ENCODE data around the gene TPRA1. TPM values are rescaled to one million over a fixed set of nuclear protein-coding genes. Genes with fewer than 3 reads are reported as not detected.

Gene TPRA1
- total and polyA plus RNA-seq, 2 experiments from 2014 or later: 16.7 to 30.4 TPM

DNA sequence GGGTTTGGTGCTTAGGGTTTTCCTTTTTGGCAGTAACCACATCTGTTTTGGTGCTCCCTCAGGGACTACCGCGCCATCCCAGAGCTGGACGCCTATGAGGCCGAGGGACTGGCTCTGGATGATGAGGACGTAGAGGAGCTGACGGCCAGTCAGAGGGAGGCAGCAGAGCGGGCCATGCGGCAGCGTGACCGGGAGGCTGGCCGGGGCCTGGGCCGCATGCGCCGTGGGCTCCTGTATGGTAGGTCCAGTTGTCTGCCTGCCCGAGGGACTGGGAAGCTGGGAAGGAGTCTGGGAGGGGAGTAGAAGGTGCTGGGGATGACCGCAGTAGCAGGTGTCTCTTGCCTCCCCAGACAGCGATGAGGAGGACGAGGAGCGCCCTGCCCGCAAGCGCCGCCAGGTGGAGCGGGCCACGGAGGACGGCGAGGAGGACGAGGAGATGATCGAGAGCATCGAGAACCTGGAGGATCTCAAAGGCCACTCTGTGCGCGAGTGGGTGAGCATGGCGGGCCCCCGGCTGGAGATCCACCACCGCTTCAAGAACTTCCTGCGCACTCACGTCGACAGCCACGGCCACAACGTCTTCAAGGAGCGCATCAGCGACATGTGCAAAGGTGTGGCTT is 14.1 kb upstream of the TPRA1 start (continued):
- TF ChIP-seq, protein P1, sequence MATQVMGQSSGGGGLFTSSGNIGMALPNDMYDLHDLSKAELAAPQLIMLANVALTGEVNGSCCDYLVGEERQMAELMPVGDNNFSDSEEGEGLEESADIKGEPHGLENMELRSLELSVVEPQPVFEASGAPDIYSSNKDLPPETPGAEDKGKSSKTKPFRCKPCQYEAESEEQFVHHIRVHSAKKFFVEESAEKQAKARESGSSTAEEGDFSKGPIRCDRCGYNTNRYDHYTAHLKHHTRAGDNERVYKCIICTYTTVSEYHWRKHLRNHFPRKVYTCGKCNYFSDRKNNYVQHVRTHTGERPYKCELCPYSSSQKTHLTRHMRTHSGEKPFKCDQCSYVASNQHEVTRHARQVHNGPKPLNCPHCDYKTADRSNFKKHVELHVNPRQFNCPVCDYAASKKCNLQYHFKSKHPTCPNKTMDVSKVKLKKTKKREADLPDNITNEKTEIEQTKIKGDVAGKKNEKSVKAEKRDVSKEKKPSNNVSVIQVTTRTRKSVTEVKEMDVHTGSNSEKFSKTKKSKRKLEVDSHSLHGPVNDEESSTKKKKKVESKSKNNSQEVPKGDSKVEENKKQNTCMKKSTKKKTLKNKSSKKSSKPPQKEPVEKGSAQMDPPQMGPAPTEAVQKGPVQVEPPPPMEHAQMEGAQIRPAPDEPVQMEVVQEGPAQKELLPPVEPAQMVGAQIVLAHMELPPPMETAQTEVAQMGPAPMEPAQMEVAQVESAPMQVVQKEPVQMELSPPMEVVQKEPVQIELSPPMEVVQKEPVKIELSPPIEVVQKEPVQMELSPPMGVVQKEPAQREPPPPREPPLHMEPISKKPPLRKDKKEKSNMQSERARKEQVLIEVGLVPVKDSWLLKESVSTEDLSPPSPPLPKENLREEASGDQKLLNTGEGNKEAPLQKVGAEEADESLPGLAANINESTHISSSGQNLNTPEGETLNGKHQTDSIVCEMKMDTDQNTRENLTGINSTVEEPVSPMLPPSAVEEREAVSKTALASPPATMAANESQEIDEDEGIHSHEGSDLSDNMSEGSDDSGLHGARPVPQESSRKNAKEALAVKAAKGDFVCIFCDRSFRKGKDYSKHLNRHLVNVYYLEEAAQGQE (IDR thresholded peaks at IDR 0.05; ENCODE audit: unreplicated experiment): no peak

DNA sequence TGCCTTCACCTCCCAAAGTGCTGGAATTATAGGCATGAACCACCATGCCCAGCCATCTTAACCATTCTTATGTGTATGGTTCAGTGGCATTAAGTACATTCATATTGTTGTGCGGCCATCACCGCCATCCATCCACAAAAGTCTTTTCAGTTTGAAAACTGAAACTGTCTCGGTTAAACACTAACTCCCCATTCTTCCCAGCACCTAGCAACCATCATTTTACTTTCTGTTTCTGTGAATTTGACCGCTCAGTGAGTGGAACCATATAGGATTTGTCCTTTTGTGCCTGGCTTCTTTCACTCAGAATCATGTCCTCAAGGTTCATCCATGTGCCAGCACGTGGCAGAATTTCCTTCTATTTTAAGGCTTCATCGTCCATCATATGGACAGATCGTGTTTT is 13.5 kb upstream of the TPRA1 start:
- H3K4me3 Mint-ChIP-seq: no peak overlapping the region
- no peak overlapping the region for H2AFZ ChIP-seq
- peaks cover 55% of the 10 kb centered on the region for H3K79me2 ChIP-seq (replicated peaks; ENCODE audit: insufficient read depth)
- peaks cover 19% of the 10 kb centered on the region; the same call in 2 of the 3 replicates for H3K4me1 Mint-ChIP-seq
- no peak for ATAC-seq
- H3K4me1 ChIP-seq (ENCODE audit: insufficient read depth): peaks cover 14% of the 10 kb centered on the region
- peaks cover 30% of the 10 kb centered on the region for H4K20me1 ChIP-seq (replicated peaks; ENCODE audit: insufficient read depth)
- H3K36me3 Mint-ChIP-seq (ENCODE audit: low read depth): peaks cover 98% of the 10 kb centered on the region
- no peaks in the 10 kb centered on the region for H3F3A ChIP-seq (replicated peaks; ENCODE audit: low read depth)
- no peak overlapping the region for H3K27ac Mint-ChIP-seq
- peaks cover 2% of the 10 kb centered on the region for H3K27me3 Mint-ChIP-seq (ENCODE audit: insufficient read depth, low read depth, poor library complexity)
- no peak overlapping the region for H3K4me2 ChIP-seq
- peaks cover 75% of the 10 kb centered on the region for H3K36me3 ChIP-seq (ENCODE audit: insufficient read depth)
- DNase-seq (ENCODE audit: low spot score): no peak
- no peaks in the 10 kb centered on the region for H3K27me3 ChIP-seq (ENCODE audit: insufficient read depth)
- no peak overlapping the region for H3K4me3 ChIP-seq
- no peak overlapping the region for H3K27ac ChIP-seq (ENCODE audit: low read depth)
- no peaks in the 10 kb centered on the region for H3K9me2 ChIP-seq (ENCODE audit: insufficient read depth)
- H3K9me3 Mint-ChIP-seq: no peaks in the 10 kb centered on the region
- TF ChIP-seq, protein P2, sequence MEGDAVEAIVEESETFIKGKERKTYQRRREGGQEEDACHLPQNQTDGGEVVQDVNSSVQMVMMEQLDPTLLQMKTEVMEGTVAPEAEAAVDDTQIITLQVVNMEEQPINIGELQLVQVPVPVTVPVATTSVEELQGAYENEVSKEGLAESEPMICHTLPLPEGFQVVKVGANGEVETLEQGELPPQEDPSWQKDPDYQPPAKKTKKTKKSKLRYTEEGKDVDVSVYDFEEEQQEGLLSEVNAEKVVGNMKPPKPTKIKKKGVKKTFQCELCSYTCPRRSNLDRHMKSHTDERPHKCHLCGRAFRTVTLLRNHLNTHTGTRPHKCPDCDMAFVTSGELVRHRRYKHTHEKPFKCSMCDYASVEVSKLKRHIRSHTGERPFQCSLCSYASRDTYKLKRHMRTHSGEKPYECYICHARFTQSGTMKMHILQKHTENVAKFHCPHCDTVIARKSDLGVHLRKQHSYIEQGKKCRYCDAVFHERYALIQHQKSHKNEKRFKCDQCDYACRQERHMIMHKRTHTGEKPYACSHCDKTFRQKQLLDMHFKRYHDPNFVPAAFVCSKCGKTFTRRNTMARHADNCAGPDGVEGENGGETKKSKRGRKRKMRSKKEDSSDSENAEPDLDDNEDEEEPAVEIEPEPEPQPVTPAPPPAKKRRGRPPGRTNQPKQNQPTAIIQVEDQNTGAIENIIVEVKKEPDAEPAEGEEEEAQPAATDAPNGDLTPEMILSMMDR (conservative IDR thresholded peaks at IDR 0.05; ENCODE audit: low read depth in 2 of 2): no peak
- TF ChIP-seq, protein P3, sequence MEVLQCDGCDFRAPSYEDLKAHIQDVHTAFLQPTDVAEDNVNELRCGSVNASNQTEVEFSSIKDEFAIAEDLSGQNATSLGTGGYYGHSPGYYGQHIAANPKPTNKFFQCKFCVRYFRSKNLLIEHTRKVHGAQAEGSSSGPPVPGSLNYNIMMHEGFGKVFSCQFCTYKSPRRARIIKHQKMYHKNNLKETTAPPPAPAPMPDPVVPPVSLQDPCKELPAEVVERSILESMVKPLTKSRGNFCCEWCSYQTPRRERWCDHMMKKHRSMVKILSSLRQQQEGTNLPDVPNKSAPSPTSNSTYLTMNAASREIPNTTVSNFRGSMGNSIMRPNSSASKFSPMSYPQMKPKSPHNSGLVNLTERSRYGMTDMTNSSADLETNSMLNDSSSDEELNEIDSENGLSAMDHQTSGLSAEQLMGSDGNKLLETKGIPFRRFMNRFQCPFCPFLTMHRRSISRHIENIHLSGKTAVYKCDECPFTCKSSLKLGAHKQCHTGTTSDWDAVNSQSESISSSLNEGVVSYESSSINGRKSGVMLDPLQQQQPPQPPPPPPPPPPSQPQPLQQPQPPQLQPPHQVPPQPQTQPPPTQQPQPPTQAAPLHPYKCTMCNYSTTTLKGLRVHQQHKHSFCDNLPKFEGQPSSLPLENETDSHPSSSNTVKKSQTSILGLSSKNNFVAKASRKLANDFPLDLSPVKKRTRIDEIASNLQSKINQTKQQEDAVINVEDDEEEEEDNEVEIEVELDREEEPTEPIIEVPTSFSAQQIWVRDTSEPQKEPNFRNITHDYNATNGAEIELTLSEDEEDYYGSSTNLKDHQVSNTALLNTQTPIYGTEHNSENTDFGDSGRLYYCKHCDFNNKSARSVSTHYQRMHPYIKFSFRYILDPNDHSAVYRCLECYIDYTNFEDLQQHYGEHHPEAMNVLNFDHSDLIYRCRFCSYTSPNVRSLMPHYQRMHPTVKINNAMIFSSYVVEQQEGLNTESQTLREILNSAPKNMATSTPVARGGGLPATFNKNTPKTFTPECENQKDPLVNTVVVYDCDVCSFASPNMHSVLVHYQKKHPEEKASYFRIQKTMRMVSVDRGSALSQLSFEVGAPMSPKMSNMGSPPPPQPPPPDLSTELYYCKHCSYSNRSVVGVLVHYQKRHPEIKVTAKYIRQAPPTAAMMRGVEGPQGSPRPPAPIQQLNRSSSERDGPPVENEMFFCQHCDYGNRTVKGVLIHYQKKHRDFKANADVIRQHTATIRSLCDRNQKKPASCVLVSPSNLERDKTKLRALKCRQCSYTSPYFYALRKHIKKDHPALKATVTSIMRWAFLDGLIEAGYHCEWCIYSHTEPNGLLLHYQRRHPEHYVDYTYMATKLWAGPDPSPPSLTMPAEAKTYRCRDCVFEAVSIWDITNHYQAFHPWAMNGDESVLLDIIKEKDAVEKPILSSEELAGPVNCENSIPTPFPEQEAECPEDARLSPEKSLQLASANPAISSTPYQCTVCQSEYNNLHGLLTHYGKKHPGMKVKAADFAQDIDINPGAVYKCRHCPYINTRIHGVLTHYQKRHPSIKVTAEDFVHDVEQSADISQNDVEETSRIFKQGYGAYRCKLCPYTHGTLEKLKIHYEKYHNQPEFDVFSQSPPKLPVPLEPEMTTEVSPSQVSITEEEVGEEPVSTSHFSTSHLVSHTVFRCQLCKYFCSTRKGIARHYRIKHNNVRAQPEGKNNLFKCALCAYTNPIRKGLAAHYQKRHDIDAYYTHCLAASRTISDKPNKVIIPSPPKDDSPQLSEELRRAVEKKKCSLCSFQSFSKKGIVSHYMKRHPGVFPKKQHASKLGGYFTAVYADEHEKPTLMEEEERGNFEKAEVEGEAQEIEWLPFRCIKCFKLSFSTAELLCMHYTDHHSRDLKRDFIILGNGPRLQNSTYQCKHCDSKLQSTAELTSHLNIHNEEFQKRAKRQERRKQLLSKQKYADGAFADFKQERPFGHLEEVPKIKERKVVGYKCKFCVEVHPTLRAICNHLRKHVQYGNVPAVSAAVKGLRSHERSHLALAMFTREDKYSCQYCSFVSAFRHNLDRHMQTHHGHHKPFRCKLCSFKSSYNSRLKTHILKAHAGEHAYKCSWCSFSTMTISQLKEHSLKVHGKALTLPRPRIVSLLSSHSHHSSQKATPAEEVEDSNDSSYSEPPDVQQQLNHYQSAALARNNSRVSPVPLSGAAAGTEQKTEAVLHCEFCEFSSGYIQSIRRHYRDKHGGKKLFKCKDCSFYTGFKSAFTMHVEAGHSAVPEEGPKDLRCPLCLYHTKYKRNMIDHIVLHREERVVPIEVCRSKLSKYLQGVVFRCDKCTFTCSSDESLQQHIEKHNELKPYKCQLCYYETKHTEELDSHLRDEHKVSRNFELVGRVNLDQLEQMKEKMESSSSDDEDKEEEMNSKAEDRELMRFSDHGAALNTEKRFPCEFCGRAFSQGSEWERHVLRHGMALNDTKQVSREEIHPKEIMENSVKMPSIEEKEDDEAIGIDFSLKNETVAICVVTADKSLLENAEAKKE (CRISPR knock-in tag; IDR thresholded peaks at IDR 0.05): no peak
- TF ChIP-seq NANOG (IDR thresholded peaks at IDR 0.05; ENCODE audit: borderline replicate concordance) (no peak), POLR2AphosphoS5 (IDR thresholded peaks at IDR 0.05; ENCODE audit: low read depth) (no peak), ZNF114 (CRISPR knock-in tag; IDR thresholded peaks at IDR 0.05) (no peak), JUNB (IDR thresholded peaks at IDR 0.05; ENCODE audit: unreplicated experiment) (no peak)
- TF ChIP-seq, protein P1 (IDR thresholded peaks at IDR 0.05; ENCODE audit: unreplicated experiment): no peak
- TF ChIP-seq, protein P4, sequence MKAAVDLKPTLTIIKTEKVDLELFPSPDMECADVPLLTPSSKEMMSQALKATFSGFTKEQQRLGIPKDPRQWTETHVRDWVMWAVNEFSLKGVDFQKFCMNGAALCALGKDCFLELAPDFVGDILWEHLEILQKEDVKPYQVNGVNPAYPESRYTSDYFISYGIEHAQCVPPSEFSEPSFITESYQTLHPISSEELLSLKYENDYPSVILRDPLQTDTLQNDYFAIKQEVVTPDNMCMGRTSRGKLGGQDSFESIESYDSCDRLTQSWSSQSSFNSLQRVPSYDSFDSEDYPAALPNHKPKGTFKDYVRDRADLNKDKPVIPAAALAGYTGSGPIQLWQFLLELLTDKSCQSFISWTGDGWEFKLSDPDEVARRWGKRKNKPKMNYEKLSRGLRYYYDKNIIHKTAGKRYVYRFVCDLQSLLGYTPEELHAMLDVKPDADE (IDR thresholded peaks at IDR 0.05): no peak
